DMS153 treated with DMSO at 0.1 percent for 48 hours (cell line): ENCODE results near the gene PPTC7.
"Not testable (repeated sequence)": the region's sequence is repeated elsewhere in the genome, so short reads cannot be mapped to it uniquely, and the experiment has no call there.

Source experiments
- DNase-seq: peaks from one replicate; lab custom pipeline; 2025; ENCODE audit not compliant: unreplicated experiment; lab: John Stamatoyannopoulos, UW

The PPTC7 gene

GRCh38 chr12:110583137-110584059 is at the start of gene PPTC7:
PPTC7 (minus strand) TSS chr12:110583318; CDS start chr12:110583031, 287 bp downstream.
- peak; percentile 74 for DNase-seq

GRCh38 chr12:110627500-110628195 is 44.5 kb upstream of the PPTC7 start:
- DNase-seq = no peak

GRCh38 chr12:110622582-110622981 is 39.5 kb upstream of the PPTC7 start:
- DNase-seq = no peak

- DNase-seq = no peak
These were observed 36.4 kb upstream of the PPTC7 start for GRCh38 chr12:110619534-110619953.

GRCh38 chr12:110616471-110617115 is 33.5 kb upstream of the PPTC7 start:
- no peak for DNase-seq

- DNase-seq = no peak
These were observed 32.1 kb upstream of the PPTC7 start for GRCh38 chr12:110615171-110615570.

GRCh38 chr12:110613771-110614684 is 30.9 kb upstream of the PPTC7 start, which contains the start of gene TCTN1:
TCTN1 (plus strand) TSS chr12:110614129; CDS start chr12:110614183, 54 bp downstream.
- DNase-seq = peak; percentile 88

GRCh38 chr12:110613071-110613770 is 30.1 kb upstream of the PPTC7 start:
- DNase-seq = no peak

- no peak for DNase-seq
These were observed 23.1 kb upstream of the PPTC7 start for GRCh38 chr12:110606253-110606611.

- not testable (repeated sequence) for DNase-seq
These were observed 19.1 kb upstream of the PPTC7 start for GRCh38 chr12:110602085-110602814.

- DNase-seq = no peak
These were observed 17.1 kb upstream of the PPTC7 start for GRCh38 chr12:110600254-110600653.

GRCh38 chr12:110599334-110599733 is 16.2 kb upstream of the PPTC7 start:
- no peak for DNase-seq

- no peak for DNase-seq
These were observed 14.8 kb upstream of the PPTC7 start for GRCh38 chr12:110597885-110598284.

GRCh38 chr12:110592919-110593318 is 9.8 kb upstream of the PPTC7 start:
- not testable (repeated sequence) for DNase-seq

- no peak for DNase-seq
These were observed 9.0 kb upstream of the PPTC7 start for GRCh38 chr12:110592078-110592477.

- DNase-seq = no peak
These were observed 8.4 kb upstream of the PPTC7 start for GRCh38 chr12:110591451-110592051.

GRCh38 chr12:110590806-110591326 is 7.7 kb upstream of the PPTC7 start:
- DNase-seq = no peak

- no peak for DNase-seq
These were observed 6.9 kb upstream of the PPTC7 start for GRCh38 chr12:110590059-110590458.
